B cell (primary cell): Measurements from ENCODE around the gene SIPA1L3. TPM values are rescaled to one million over a fixed set of nuclear protein-coding genes. Genes with fewer than 3 reads are reported as not detected.
A peak's percentile ranks its signal among the peaks of the same experiment; 100 is the strongest.

Experiments
- ATAC-seq: fragments of 200-7000 bp; cut with Tn5 transposase; one replicate; pipeline ENCODE4 v1.10.0; 2021; ENCODE audit warnings: low read depth, mild to moderate bottlenecking, moderate number of reproducible peaks, moderate library complexity
- CTCF ChIA-PET: fragments of 350-600 bp; sonication (Branson Sonifier 250); formaldehyde crosslinking; loops from one replicate; lab custom pipeline; 2021; ENCODE audit warnings: antibody characterized with exemption, inconsistent platforms; lab: Charles Lee
- POLR2A ChIA-PET: fragments of 350-600 bp; sonication (Branson Sonifier 250); formaldehyde crosslinking; loops from one replicate; lab custom pipeline; 2021; ENCODE audit warnings: antibody characterized with exemption; lab: Charles Lee
- DNase-seq: peaks from one replicate; pipeline ENCODE4 v3.0.0; 2013
- H2AFZ ChIP-seq: 2 replicates; pipeline ENCODE4 v1.6.1; 2012; ENCODE audit warnings: mild to moderate bottlenecking, low read depth, low read length; ENCODE audit not compliant: insufficient read depth, poor library complexity, severe bottlenecking
- H3K27ac ChIP-seq, 2 donors: 1 replicate in 1 of 2; 2 replicates in 1 of 2; pipeline ENCODE4 v1.5.1; 2012 to 2013; ENCODE audit warnings: low read length in 2 of 2, mild to moderate bottlenecking in 2 of 2, moderate library complexity in 1 of 2
- H3K27me3 ChIP-seq, 4 experiments: fragments of 200-600 bp in 1 of 4; sonication (generic) in 1 of 4; replicated peaks in 1 of 4; 1 replicate in 2 of 4; 2 replicates in 2 of 4; pipeline versions ENCODE4 v1.6.1 to v1.7.0; 2013 to 2016; ENCODE audit warnings: low read length in 3 of 4, mild to moderate bottlenecking in 2 of 4, mixed read lengths in 1 of 4, moderate library complexity in 1 of 4; ENCODE audit not compliant: insufficient read depth in 4 of 4, control insufficient read depth in 3 of 4; ENCODE audit errors: control extremely low read depth in 1 of 4
- H3K36me3 ChIP-seq, 2 experiments: replicated peaks in 1 of 2; 1 replicate in 1 of 2; 2 replicates in 1 of 2; pipeline versions ENCODE4 v1.6.1 to v1.7.1; 2013; ENCODE audit warnings: low read length in 1 of 2; ENCODE audit not compliant: insufficient read depth in 2 of 2, control insufficient read depth in 1 of 2; ENCODE audit errors: control extremely low read depth in 1 of 2, extremely low read depth in 1 of 2
- H3K4me1 ChIP-seq, 2 donors: fragments of 200-600 bp in 1 of 2; sonication (generic) in 1 of 2; 1 replicate in 1 of 2; 2 replicates in 1 of 2; pipeline versions ENCODE4 v1.5.1 to v1.6.1; 2013 to 2017; ENCODE audit warnings: low read length in 2 of 2; ENCODE audit not compliant: control insufficient read depth in 2 of 2, insufficient read depth in 2 of 2
- H3K4me2 ChIP-seq: replicated peaks from 2 replicates; pipeline ENCODE3; 2012; ENCODE audit warnings: mild to moderate bottlenecking, low read depth, low read length; ENCODE audit not compliant: poor library complexity, severe bottlenecking
- H3K4me3 ChIP-seq, 5 experiments: fragments of 200-600 bp in 1 of 5; sonication (generic) in 1 of 5; 1 replicate in 3 of 5; 2 replicates in 2 of 5; pipeline versions ENCODE4 v1.5.1 to v1.7.0; 2011 to 2016; ENCODE audit warnings: low read length in 4 of 5, mild to moderate bottlenecking in 4 of 5, low read depth in 2 of 5, control low read depth in 1 of 5, moderate library complexity in 1 of 5; ENCODE audit not compliant: insufficient read depth in 1 of 5; ENCODE audit errors: control extremely low read depth in 1 of 5, extremely low read depth in 1 of 5
- H3K79me2 ChIP-seq: fragments of 200-600 bp; sonication (generic); one replicate; pipeline ENCODE4 v1.6.0; 2016; ENCODE audit warnings: low read length; ENCODE audit not compliant: control insufficient read depth, insufficient read depth
- H3K9ac ChIP-seq: fragments of 200-600 bp; sonication (generic); 2 replicates; pipeline ENCODE4 v1.6.1; 2017; ENCODE audit warnings: mild to moderate bottlenecking, low read length, moderate library complexity
- H3K9me3 ChIP-seq, 3 donors: one replicate each; pipeline versions ENCODE4 v1.6.1 to v1.7.1; 2013; ENCODE audit warnings: low read length in 2 of 3; ENCODE audit not compliant: control insufficient read depth in 2 of 3, insufficient read depth in 1 of 3; ENCODE audit errors: control extremely low read depth in 1 of 3
- H4K20me1 ChIP-seq: 2 replicates; pipeline ENCODE4 v1.6.0; 2012; ENCODE audit warnings: mild to moderate bottlenecking, low read length; ENCODE audit not compliant: insufficient read depth, control insufficient read depth, poor library complexity, severe bottlenecking
- H3K27ac Mint-ChIP-seq: one replicate; pipeline ENCODE4 v1.8.0; 2021; ENCODE audit warnings: mixed read lengths
- H3K27me3 Mint-ChIP-seq: one replicate; pipeline ENCODE4 v1.8.0; 2021; ENCODE audit warnings: mixed read lengths
- H3K4me1 Mint-ChIP-seq: one replicate; pipeline ENCODE4 v1.8.0; 2021; ENCODE audit warnings: mixed read lengths
- H3K4me3 Mint-ChIP-seq: one replicate; pipeline ENCODE4 v1.8.0; 2021; ENCODE audit warnings: mixed read lengths
- H3K9me3 Mint-ChIP-seq: one replicate; pipeline ENCODE4 v1.8.0; 2022; ENCODE audit warnings: mixed read lengths; ENCODE audit not compliant: insufficient read depth
- CTCF ChIP-seq: fragments of 200-600 bp; IDR thresholded peaks from one replicate; pipeline ENCODE4 v1.8.0; 2022; ENCODE audit warnings: antibody characterized with exemption, mild to moderate bottlenecking
- EZH2 ChIP-seq: IDR thresholded peaks from 2 replicates; pipeline ENCODE4 v1.6.1; 2012; ENCODE audit warnings: borderline replicate concordance, low read depth, mild to moderate bottlenecking, moderate library complexity, low read length; ENCODE audit not compliant: insufficient read depth, poor library complexity, severe bottlenecking
- WGBS: methylation state at CpG from one replicate; pipeline ENCODE4 v1.1.5; 2013; ENCODE audit warnings: missing lambda C conversion rate; ENCODE audit not compliant: insufficient coverage; 5-methylcytosine and 5-hydroxymethylcytosine counted together
- intact Hi-C: fragments of 100-400 bp; cut with micrococcal nuclease; formaldehyde crosslinking; loops from one replicate; pipeline ENCODE4 v1.10.0; 2022
- polyA plus RNA-seq: library from polyadenylated mRNA; depleted of rRNA; stranded (reverse); fragments of >200 nt; gene quantifications from 2 replicates; pipeline ENCODE4 v1.2.3, GENCODE V29; 2012
- total RNA-seq, 2 donors: library from RNA; stranded (reverse); fragments of 120-200 nt in 1 of 2; gene quantifications; 1 replicate in 1 of 2; 2 replicates in 1 of 2; pipeline versions ENCODE4 v1.2.3 to v1.2.4, GENCODE V29; 2013 to 2022

Gene SIPA1L3
- total and polyA plus RNA-seq, 2 donors (not counting 1 experiment from before 2014, with no cell fraction given): 48.3 to 295 TPM

- intact Hi-C loops: loop anchor here (1.0 to 10.0 kb wide), 10 partner anchors 20 to 707 kb away; partner anchors contain the start of genes DPF1, EIF3K, MAP4K1 and PSMD8
- Histone ChIP-seq H3K4me3 (peak overlapping the region; percentile 68 to 99 (median 94)), H3K36me3 (peaks cover 0 to 8% of the 10 kb centered on the region in 2 experiments), H3K27ac (peak overlapping the region; percentile 39 to 84), H4K20me1 (peaks cover 4% of the 10 kb centered on the region), H3K9me3 (peaks cover 0 to 9% (median 0%) of the 10 kb centered on the region in 3 donors), H2AFZ (peak overlapping the region; percentile 86), H3K4me1 (peaks cover 61 to 65% of the 10 kb centered on the region in 2 donors), H3K9ac (peak overlapping the region; percentile 89), H3K79me2 (peaks cover 59% of the 10 kb centered on the region), H3K27me3 (no peaks in the 10 kb centered on the region), H3K4me2 (peak overlapping the region; percentile 85)
- no peak for TF ChIP-seq CTCF
- TF ChIP-seq EZH2: no peak
- Mint-ChIP-seq H3K27ac (peak overlapping the region; percentile 74), H3K27me3 (no peaks in the 10 kb centered on the region), H3K9me3 (peaks cover 6% of the 10 kb centered on the region), H3K4me1 (peaks cover 60% of the 10 kb centered on the region), H3K4me3 (peak overlapping the region; percentile 91)
- WGBS: 27% methylated on average over 7 of the region's 13 CpGs
- ATAC-seq (no peak), DNase-seq (no peak)
- ChIA-PET POLR2A (interaction anchor here (0.6 to 4.2 kb wide), 7 partner anchors 15 to 356 kb away, joined by 3 to 46 read pairs (median 25); partner anchors contain the start of gene SPINT2), CTCF (interaction anchor here (1.0 to 9.9 kb wide), 15 partner anchors 11 to 187 kb away, joined by 3 to 186 read pairs (median 24); no protein-coding TSS in a partner anchor)
Observed at GRCh38 chr19:37907735-37908455, 887 bp downstream of the SIPA1L3 start.
